ENCODE data around the gene ITGA11. TPM values are rescaled to one million over a fixed set of nuclear protein-coding genes. Genes with fewer than 3 reads are reported as not detected.

ITGA11 gene
- total RNA-seq, 1 donor from 2014 or later: 3.1 TPM

DNA sequence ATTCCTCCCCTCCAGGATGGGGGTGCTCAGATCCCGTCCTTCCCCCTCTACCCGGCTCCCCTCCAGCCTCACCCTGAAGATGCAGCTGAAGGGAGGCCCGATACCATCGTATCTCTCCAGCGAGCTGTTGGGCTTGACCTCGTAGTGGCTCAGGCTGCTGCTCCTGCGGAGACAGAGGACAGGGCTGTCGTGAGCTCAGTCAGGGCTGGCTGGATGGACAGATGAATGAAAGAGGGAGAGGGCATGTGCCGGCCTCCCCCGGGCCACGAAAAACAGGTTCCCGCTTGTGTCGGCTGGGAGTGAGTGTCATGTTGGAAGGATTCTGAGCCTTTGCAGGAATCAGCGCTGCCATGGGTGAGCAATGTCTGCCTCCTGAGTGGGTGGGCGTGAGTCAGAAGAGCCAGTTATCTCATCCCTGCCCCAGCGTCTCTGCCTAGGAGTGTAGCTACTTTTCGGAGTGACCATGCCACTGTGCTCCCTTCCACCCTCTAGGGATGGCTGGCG lies 119.2 kb downstream of the ITGA11 start:
- no peaks in the 10 kb centered on the region for H3K4me1 Mint-ChIP-seq
- H3K27ac Mint-ChIP-seq: no peak overlapping the region
- peaks cover 3% of the 10 kb centered on the region for H3K27me3 Mint-ChIP-seq
- intact Hi-C loops (cut with micrococcal nuclease): no loop called here
- no peaks in the 10 kb centered on the region for H3K36me3 Mint-ChIP-seq (ENCODE audit: low read depth)
- H3K4me3 Mint-ChIP-seq: no peak overlapping the region
- DNase-seq: no peak
- no peaks in the 10 kb centered on the region for H3K9me3 Mint-ChIP-seq

DNA sequence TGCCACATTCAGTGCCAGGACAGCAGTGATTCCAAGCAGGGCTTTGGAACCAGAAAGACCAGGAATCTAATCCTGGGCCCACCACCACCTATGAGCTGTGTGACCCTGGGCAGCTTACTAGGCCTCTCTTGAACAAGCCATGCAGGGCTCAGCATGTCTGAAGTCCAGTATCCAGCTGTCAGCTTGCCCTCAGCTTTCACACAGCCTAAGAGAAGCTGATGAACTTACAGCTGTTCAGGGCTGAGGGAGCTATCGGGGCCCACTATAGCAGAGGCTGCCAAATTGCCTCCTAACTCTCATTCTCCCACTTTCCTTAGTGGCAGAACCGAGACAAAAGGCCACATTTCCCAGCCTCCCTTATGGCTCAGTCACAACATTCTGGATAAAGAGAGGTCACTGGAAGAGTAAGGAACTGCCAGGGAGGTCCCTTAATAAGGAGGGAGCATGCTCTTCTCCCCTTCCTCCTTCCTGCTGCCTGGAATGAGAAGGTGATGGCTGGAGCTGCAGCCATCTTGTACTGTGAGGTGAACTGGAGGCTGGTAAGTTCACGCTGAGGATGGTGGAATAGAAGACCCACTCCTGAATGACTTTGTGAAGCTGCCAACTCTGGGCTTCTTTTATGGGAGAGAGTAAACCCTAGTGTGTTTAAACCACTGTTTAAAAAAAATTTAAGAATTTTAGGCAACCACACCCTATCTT lies 120.0 kb downstream of the ITGA11 start:
- intact Hi-C loops (cut with micrococcal nuclease): no loop called here
- DNase-seq: no peak
- no peak overlapping the region for H3K4me3 Mint-ChIP-seq
- H3K27me3 Mint-ChIP-seq: peaks cover 6% of the 10 kb centered on the region
- no peaks in the 10 kb centered on the region for H3K36me3 Mint-ChIP-seq (ENCODE audit: low read depth)
- no peaks in the 10 kb centered on the region for H3K4me1 Mint-ChIP-seq
- H3K27ac Mint-ChIP-seq: no peak overlapping the region
- no peaks in the 10 kb centered on the region for H3K9me3 Mint-ChIP-seq

- H3K27ac Mint-ChIP-seq: no peak overlapping the region
- H3K27me3 Mint-ChIP-seq: peaks cover 6% of the 10 kb centered on the region
- DNase-seq: no peak
- peaks cover 5% of the 10 kb centered on the region for H3K4me1 Mint-ChIP-seq
- no peaks in the 10 kb centered on the region for H3K9me3 Mint-ChIP-seq
- intact Hi-C loops (cut with micrococcal nuclease): no loop called here
- H3K4me3 Mint-ChIP-seq: no peak overlapping the region
- no peaks in the 10 kb centered on the region for H3K36me3 Mint-ChIP-seq (ENCODE audit: low read depth)
Measured at GRCh38 chr15:68311464-68311835, 120.5 kb downstream of the ITGA11 start.

DNA sequence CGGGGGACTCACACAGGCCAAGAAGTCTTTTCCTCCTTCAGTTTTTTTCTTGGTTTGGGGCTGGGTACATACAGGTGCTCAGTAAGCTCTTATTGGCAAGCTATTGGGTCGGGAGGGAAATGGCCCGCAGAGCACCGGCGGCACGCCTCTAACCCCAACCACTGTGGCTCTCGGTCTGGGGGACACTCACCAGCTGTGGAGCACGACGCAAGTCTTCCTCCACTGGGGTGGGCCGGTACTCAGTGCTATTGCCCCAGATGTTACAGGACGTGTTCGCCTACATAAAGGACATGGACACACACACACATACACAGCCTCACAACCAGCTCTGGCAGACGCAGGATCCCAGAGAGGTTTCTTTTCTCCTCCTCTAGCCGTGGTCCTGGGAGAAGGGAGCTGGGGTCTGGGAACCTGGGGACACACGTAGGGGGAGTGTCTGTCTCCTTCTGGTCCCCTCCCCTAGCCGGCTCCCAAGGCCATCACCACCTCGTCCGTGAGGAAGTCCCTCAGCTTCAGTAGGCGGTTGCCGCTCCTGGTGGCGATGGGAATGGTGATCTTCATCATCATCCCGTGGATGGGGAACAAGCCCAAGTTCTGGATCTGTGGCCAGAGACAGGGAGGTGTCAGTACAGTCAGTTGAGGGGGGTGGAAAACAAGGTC lies 121.0 kb downstream of the ITGA11 start:
- Mint-ChIP-seq H3K36me3 (ENCODE audit: low read depth) (no peaks in the 10 kb centered on the region), H3K4me1 (peaks cover 9% of the 10 kb centered on the region), H3K27ac (no peak overlapping the region), H3K9me3 (no peaks in the 10 kb centered on the region), H3K27me3 (peaks cover 6% of the 10 kb centered on the region), H3K4me3 (no peak overlapping the region)
- intact Hi-C loops (cut with micrococcal nuclease): no loop called here
- DNase-seq: no peak

DNA sequence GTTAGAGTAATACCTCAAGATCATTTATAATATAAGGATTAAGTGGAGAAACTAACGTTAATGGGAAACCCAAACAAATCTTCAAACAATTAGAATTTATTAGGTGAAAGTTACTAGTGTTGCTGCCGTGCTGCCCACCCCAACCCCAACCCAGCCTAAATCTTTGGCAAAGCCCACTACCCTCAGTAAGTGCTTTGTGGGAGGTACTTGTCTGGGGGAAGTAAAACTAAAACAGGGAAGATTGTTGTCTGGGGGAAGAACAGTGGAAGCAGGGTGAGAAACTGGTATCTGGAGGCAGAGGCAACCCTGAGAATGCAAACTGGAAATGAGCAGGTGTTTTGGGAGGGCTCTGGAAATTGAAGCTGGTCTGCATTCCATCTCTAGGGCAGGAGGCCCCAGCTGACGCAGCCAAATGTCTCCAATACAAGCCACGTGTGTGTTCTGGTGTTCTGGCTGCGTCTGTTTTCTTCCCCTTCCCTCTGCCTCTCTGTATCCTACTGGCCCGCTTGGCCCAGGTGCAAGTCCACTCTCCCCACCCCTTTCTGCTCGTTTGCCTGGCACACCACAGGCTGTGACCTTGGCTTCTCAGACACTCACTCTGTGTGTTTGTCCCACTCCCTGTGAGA lies 121.7 kb downstream of the ITGA11 start:
- no peak for DNase-seq

GRCh38 chr15:68309024-68309423 lies 122.9 kb downstream of the ITGA11 start:
- H3K9me3 Mint-ChIP-seq: no peaks in the 10 kb centered on the region
- H3K36me3 Mint-ChIP-seq (ENCODE audit: low read depth): no peaks in the 10 kb centered on the region
- peaks cover 14% of the 10 kb centered on the region for H3K4me1 Mint-ChIP-seq

More for the DNA sequence above, 121.7 kb downstream of the ITGA11 start:
- H3K36me3 Mint-ChIP-seq (ENCODE audit: low read depth): no peaks in the 10 kb centered on the region
- H3K9me3 Mint-ChIP-seq: no peaks in the 10 kb centered on the region
- intact Hi-C loops (cut with micrococcal nuclease): no loop called here
- no peak overlapping the region for H3K4me3 Mint-ChIP-seq
- H3K27me3 Mint-ChIP-seq: peaks cover 6% of the 10 kb centered on the region
- H3K4me1 Mint-ChIP-seq: peaks cover 9% of the 10 kb centered on the region
- H3K27ac Mint-ChIP-seq: no peak overlapping the region

GRCh38 chr15:68307131-68307928 lies 124.6 kb downstream of the ITGA11 start:
- no peak for DNase-seq
- Mint-ChIP-seq H3K27me3 (peaks cover 6% of the 10 kb centered on the region), H3K36me3 (ENCODE audit: low read depth) (no peaks in the 10 kb centered on the region), H3K27ac (no peak overlapping the region), H3K9me3 (no peaks in the 10 kb centered on the region), H3K4me3 (no peak overlapping the region), H3K4me1 (peaks cover 15% of the 10 kb centered on the region)
- intact Hi-C loops (cut with micrococcal nuclease): loop anchor here (5.0 to 10.0 kb wide), 3 partner anchors 220 to 367 kb away; no protein-coding TSS in a partner anchor

More at GRCh38 chr15:68309024-68309423, 122.9 kb downstream of the ITGA11 start:
- intact Hi-C loops (cut with micrococcal nuclease): loop anchor here (5.0 to 10.0 kb wide), 3 partner anchors 218 to 366 kb away; no protein-coding TSS in a partner anchor
- no peak for DNase-seq
- Mint-ChIP-seq H3K4me3 (no peak overlapping the region), H3K27me3 (peaks cover 6% of the 10 kb centered on the region), H3K27ac (no peak overlapping the region)

GRCh38 chr15:68305420-68305871 lies 126.5 kb downstream of the ITGA11 start:
- Mint-ChIP-seq H3K9me3 (no peaks in the 10 kb centered on the region), H3K36me3 (ENCODE audit: low read depth) (no peaks in the 10 kb centered on the region), H3K27ac (no peak overlapping the region)

DNA sequence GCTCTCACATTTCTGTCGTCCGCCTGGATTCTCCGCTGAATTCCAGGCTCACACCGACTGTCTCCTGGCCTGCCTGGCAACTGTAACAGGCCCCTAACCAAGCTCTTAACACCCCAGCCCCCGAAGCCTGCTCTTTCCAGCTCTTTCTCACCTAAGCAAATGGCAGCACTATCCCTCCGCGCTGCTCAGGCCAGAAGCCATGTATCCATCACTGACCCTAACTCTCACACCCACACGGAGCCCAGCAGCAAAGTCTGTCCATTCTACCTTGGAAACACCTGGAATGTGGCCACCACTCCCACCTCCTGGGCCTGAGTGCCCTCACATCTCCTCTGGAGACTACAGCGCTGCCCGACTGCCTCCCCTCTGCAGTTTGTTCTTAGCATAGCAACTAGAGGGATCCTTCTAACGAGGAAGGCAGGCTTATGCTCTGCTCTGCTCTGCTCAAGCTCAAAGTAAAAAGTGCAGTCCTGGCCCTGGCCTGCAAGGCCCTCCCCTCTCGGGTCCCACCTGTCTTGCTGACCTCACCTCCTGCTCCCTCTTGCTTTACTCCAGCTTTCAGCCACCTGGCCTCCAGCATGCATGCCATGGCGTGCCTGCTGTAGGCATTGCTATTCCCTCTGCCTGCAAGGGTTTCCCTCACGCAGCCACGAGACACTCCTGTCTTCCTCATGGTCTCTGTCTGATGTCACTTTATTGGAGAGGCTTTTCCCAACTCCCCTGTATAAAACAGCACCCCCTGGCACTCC lies 127.2 kb downstream of the ITGA11 start:
- H3K36me3 Mint-ChIP-seq (ENCODE audit: low read depth): no peaks in the 10 kb centered on the region
- peaks cover 6% of the 10 kb centered on the region for H3K27me3 Mint-ChIP-seq
- DNase-seq: no peak
- no peaks in the 10 kb centered on the region for H3K9me3 Mint-ChIP-seq
- no peak overlapping the region for H3K4me3 Mint-ChIP-seq
- H3K4me1 Mint-ChIP-seq: peaks cover 20% of the 10 kb centered on the region
- peak overlapping the region; percentile 45 for H3K27ac Mint-ChIP-seq
- intact Hi-C loops (cut with micrococcal nuclease): loop anchor here (5.0 to 10.0 kb wide), 3 partner anchors 223 to 370 kb away; no protein-coding TSS in a partner anchor

More at GRCh38 chr15:68305420-68305871, 126.5 kb downstream of the ITGA11 start:
- intact Hi-C loops (cut with micrococcal nuclease): loop anchor here (5.0 to 10.0 kb wide), 3 partner anchors 222 to 369 kb away; no protein-coding TSS in a partner anchor
- Mint-ChIP-seq H3K27me3 (peaks cover 6% of the 10 kb centered on the region), H3K4me1 (peaks cover 20% of the 10 kb centered on the region), H3K4me3 (no peak overlapping the region)
- no peak for DNase-seq

GRCh38 chr15:68303560-68304436 lies 128.2 kb downstream of the ITGA11 start:
- Mint-ChIP-seq H3K9me3 (no peaks in the 10 kb centered on the region), H3K27ac (no peak overlapping the region), H3K4me1 (peaks cover 29% of the 10 kb centered on the region), H3K36me3 (ENCODE audit: low read depth) (no peaks in the 10 kb centered on the region), H3K27me3 (peaks cover 6% of the 10 kb centered on the region), H3K4me3 (no peak overlapping the region)
- intact Hi-C loops (cut with micrococcal nuclease): loop anchor here (10.0 kb wide), 1 partner anchor 371 kb away; no protein-coding TSS in a partner anchor
- DNase-seq: no peak

DNA sequence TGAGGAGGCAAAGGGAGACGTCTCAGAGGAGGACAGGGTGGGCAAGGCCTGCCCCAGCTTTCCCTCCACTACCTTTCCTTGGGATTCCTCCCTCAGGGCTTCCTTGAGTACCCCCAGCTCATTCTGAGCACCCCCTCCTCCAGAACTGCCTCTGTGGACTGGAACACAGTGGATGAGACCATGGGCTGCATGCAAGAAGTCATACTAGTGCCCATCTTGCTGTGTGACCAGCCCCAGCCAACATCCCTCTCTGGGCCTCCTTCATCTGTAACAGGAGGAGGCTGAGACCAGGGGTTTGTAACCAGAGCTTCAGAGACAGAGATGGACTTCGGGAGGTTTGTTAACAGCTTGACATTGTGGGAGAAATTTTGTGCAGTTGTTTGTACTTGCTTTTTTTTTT lies 128.8 kb downstream of the ITGA11 start:
- intact Hi-C loops (cut with micrococcal nuclease): loop anchor here (10.0 kb wide), 1 partner anchor 372 kb away; no protein-coding TSS in a partner anchor
- no peak for DNase-seq
- Mint-ChIP-seq H3K4me1 (peaks cover 32% of the 10 kb centered on the region), H3K9me3 (no peaks in the 10 kb centered on the region), H3K36me3 (ENCODE audit: low read depth) (no peaks in the 10 kb centered on the region), H3K4me3 (no peak overlapping the region), H3K27ac (no peak overlapping the region), H3K27me3 (peaks cover 4% of the 10 kb centered on the region)

- DNase-seq: no peak
- Mint-ChIP-seq H3K4me3 (no peak overlapping the region), H3K4me1 (peaks cover 34% of the 10 kb centered on the region), H3K9me3 (no peaks in the 10 kb centered on the region), H3K27me3 (peaks cover 3% of the 10 kb centered on the region), H3K36me3 (ENCODE audit: low read depth) (peaks cover 3% of the 10 kb centered on the region), H3K27ac (no peak overlapping the region)
- intact Hi-C loops (cut with micrococcal nuclease): loop anchor here (10.0 kb wide), 1 partner anchor 372 kb away; no protein-coding TSS in a partner anchor
Measured at GRCh38 chr15:68302729-68303128, 129.2 kb downstream of the ITGA11 start.

Measured in activated CD4-positive, alpha-beta T cell treated with anti-CD3 and anti-CD28 coated beads, Interleukin-2, amount 10 ng/mL, durations not matched to agents 24 days and 14 days (primary cell).